Left hindlimb (tissue), 1 donor: ENCODE data around the gene ZNF407.

Source experiments
- DNase-seq: peaks from one replicate; pipeline ENCODE4 v3.0.0-alpha.2; 2018

The ZNF407 gene

DNA sequence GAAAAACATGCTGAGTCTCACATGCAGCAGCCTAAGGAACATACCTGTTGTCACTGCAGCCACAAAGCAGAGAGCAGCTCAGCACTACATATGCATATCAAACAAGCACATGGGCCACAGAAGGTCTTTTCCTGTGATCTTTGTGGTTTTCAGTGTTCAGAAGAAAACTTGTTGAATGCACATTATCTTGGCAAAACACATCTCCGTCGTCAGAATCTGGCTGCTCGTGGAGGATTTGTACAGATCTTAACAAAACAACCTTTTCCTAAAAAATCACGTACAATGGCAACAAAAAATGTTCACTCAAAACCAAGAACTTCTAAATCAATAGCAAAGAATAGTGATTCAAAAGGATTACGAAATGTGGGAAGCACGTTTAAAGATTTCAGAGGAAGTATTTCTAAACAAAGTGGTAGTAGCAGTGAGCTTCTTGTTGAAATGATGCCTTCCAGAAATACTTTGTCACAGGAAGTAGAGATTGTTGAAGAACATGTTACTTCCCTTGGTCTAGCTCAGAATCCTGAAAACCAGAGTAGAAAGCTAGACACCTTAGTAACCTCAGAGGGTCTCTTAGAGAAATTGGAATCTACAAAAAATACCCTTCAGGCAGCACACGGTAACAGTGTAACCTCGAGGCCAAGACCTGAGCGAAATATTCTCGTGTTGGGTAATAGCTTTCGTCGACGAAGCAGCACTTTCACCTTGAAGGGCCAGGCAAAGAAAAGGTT is 34.1 kb downstream of the ZNF407 start:
- no peak for DNase-seq

DNA sequence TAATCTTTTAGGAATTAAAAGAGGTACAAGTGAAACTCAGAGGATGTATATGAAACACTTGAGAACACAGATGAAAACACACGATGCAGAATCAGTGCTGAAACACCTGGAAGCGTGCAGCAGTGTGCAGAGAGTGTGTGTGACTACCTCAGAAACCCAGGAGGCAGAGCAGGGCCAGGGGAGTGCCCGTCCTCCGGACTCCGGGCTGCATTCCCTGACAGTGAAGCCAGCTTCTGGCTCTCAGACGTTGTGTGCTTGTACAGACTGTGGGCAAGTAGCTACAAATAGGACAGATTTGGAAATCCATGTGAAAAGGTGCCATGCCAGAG is 34.6 kb downstream of the ZNF407 start:
- DNase-seq = no peak

DNA sequence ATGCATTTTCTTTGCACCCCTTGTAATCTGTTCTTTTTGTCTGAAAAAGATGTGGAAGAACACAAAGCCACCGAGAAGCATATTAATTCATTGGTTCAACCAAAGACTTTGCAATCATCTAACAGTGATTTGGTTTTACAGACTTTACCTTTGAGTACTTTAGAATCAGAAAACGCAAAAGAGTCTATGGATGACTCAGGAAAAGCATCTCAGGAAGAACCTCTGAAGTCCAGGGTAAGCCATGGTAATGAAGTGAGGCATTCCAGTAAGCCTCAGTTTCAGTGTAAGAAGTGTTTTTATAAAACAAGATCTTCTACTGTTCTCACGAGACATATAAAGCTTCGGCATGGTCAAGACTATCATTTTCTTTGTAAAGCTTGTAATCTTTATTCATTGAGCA is 35.2 kb downstream of the ZNF407 start:
- DNase-seq = no peak

DNA sequence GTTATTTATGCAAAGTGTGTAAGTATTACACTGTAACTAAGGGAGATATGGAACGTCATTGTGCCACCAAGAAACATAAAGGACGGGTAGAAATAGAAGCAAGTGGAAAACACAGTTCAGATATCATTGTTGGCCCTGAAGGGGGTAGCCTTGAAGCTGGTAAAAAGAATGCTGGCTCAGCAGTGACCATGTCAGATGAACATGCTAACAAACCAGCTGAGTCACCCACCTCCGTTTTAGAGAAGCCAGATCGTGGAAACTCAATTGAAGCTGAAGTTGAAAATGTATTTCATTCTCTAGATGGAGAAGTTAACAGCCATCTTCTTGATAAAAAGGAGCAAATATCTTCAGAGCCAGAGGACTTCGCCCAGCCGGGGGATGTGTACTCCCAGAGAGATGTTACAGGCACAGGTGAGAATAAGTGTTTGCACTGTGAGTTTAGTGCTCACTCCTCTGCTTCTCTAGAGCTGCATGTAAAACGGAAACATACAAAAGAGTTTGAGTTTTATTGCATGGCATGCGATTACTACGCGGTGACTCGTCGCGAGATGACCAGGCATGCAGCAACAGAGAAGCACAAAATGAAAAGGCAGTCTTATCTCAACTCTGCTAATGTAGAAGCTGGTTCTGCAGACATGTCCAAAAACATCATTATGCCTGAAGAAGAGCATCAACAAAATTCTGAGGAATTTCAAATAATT is 36.1 kb downstream of the ZNF407 start:
- DNase-seq = no peak

DNA sequence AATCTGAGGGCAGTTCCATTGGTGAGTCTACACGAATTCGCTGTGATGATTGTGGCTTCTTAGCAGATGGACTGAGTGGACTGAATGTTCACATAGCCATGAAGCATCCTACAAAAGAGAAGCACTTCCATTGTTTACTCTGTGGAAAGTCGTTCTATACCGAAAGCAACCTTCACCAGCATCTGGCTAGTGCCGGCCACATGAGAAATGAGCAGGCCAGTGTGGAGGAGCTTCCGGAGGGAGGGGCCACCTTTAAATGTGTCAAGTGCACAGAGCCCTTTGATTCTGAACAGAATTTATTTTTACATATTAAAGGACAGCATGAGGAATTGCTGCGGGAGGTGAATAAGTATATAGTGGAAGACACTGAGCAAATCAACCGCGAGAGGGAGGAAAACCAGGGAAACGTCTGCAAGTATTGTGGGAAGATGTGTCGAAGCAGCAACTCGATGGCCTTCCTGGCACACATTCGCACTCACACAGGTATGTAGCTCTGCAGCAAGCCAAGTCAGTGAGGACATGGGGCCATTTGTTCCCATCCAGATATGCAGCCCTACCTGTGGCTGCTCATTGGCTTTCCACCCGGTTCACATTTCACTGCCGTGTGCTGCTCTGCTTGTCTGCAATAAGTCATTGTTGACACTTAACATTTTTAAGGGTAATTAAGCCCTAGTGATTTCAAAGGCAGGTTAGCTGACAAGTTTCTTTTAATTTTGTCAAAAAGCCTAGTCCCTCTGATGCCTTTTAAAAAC is 37.7 kb downstream of the ZNF407 start:
- DNase-seq = no peak

DNA sequence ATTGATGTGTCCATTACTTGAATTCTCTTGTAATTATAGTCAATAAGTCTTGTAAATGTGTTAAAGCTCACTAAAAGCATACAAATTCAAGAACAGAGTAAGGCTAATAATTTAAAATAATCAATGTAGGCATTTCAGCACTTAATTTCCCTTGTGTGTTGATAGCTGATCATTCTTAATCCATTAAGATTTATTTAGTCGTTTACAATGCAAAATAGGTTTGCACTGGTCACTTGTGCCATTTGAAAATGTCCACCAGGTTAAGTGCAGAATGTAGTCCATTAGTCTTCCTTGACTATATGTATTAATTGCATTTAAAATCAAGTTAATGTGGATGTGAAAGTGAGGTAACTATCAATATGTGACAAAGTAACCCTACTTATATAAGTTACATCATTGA is 39.4 kb downstream of the ZNF407 start:
- no peak for DNase-seq

DNA sequence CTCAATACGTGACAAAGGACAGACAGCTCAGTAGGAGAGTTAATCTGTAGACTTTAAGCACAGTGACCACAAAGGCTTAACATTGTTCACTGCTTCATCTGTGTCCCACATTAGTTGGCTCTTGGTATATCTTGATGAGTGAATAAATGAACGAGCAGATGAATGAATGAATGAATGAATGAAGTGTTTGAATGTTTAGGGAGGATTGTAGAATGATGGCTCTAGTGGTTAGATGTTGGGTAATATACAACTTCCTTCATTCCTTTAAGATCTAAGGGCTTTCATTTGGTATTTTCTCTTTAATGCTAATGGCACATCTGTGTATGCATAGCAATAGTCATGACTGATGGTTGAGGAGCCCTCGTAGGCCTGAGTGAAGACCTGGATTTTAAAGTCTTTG is 40.5 kb downstream of the ZNF407 start:
- DNase-seq = no peak

DNA sequence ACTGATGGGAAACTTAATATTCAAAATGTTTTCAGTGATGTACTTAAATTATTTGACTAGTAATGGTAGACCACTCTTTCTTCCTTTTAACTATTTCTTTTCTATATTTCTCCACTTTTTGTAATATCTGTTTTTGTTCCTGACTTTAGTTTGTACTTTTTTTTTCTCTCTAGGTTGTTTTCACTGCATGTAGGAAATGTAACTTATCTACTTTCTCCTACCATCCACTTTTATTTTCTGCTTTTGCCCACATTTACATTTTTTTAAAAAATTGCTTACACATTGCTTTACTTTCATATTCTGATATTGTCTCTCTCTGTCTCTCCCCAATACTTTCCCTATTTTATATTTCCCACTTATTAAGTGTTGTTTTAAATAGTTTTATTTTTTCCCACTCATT is 47.0 kb downstream of the ZNF407 start:
- no peak for DNase-seq

DNA sequence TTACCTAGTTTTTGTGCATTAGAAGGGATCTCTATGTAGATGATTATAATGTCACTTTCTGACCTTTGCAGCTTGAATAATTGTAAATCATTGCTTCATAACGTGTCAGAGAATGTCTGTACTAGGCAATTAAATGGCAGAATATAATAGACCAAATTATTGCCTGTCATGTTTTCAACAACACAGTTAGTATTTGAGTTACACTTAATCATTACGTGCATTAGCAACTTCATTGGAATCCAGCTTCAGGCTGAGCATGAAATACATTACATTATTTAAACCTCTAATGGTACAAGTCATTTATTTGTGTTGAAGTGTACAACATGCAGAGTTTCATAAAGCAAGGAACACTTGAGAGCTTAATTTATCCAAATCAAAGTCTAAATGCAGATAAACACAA is 48.0 kb downstream of the ZNF407 start:
- DNase-seq = no peak

DNA sequence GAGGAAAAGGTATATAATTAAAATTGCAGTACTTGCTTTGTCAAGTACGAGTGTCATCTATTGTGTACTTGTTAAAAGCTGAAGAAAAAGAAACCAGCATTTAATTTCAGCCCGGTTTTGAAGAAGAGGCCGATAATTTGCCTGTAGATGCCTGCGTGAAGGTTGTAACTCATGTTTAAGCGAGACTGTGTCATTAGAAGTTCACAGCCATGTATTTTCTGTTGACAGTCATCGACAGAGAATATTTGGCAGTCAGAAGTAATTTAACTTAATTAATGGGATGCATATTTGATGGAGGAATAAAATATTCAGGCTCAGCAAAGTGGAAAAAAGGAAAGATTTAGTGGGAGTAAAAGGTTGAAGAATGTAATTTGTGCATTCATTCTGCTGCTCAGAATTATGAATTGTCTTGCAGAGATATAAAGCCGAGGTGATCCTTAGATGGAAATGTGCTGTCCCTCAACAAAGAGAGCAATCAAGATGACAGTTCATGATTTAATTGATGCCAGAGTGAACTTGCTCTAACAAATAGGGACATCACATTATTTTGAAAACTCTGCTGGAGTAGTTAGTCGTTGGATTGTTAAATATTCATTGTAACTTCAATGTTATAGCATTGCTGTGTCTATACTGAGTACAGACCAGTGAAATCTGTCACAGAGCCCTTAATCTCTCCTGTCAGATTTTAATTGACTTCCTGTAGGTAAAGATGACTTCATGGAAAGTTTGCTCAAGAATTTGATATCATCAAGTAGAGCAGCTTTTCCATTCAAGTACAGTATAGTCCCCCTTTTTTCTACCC is 53.9 kb downstream of the ZNF407 start:
- no peak for DNase-seq

DNA sequence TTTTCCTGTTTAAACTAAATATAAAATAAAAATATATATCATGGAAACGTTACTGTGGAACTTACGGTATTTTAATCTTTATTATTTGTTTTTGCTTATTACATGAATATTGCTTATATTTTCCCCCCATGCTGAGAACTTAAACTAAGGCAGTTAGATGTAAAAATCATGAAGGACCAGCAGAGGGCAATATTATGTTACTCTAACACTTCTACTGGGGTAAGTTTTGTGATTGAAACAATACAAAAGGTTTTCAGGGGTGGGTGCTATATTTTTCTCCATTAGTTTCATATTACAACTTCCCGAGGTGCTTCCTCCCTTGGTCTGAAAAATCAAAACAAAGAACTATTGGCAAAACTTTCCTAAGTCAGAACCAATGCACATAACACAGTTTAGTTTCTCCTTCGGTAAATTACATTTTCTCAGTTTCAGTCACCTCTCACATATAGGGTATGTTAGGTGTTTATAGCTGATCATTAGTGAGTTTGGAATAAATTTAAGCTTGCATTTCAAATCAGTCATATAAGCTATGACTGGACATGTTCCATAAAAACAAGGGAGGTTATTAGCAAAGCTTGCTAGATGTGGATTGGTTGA is 54.8 kb downstream of the ZNF407 start:
- no peak for DNase-seq

DNA sequence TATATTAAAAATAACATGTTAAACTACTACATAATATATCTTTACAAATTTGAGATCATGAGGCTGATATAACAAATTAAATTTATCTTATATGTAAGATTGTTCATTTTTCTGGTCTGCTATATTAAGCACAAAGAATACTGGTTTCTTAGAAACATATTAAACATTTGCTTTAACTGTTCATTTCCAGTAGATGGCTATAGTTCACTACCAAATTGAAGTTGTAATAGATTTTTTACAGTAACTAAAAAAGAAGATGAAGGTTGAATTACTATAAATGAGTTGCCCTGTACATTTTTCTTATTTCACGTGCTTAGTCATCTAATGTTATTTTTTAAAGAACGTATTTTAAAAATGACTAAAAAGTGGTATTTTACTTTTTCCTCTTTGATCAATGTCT is 57.0 kb downstream of the ZNF407 start:
- no peak for DNase-seq

DNA sequence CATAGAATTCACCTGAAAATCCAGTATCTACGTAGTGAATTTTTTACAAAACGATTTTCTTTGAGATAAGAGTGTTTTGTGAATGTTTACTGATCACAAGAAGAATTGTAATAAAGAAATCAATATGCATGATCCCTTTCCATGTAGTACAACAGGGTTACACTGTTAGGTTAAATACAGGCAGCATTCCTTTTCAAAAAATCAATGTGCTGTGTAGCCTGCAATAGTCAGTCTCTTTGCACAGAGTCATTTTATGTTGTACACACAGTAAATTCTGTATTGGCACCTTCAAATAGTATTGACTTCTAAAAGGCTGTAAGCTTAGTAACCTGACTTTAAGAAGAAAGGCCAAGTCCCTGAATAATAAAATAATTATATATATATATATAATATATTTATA is 63.3 kb downstream of the ZNF407 start:
- no peak for DNase-seq

DNA sequence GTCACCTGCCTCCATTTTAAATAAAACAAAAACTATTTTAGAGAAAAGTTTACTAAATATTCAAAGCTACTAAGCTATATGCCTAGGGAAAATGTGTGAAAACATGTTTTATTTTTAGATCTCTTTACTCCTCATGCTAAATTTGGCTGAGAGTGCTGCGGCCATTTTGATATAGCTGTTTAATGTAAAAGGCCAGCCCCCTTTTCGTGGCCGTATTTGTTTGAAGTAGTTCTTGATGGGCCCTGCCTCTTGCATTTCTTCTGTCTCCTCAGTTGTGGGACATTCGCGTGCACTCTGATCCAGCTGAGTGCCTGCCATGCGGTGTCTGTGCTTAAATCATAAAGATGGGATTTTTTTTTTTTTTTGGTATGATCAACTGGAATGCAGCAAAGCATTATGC is 64.0 kb downstream of the ZNF407 start:
- DNase-seq = no peak

DNA sequence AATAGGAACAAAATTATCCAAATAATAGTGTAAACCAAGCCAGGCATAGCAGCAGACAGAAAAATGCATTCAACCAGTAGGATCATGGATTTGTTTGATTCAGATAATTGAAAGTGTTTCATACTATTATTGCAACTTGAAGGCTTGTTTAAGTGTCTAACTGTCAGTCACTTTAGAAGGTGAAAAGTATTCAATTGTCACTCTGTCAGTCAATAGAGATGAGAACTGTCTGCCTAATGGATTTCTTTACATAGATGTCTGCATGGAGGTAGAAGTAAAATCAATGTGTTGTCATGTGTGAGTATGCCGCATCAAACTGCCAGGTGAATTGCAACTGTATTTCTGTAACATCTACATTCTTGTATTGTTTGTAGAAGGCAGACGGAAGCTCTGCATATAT is 65.0 kb downstream of the ZNF407 start:
- DNase-seq = no peak

DNA sequence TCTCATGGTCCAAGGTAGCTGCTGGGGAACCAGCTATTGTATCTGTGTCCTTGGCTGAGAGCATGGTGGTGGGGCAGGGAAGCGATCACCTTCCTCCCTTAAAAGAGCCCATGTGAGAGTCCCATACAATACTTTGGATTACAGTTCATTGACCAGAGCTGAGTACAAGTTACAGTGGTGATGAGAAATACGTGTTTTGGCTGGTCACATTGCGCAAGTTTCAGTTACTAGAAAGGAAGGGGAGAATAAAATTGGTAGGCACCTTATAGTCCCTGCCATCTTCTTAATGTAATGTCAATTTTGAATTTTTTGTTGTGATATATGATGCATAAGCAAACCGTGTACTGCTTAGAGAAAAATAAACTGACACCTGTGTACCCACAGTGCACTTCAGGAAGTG is 67.7 kb downstream of the ZNF407 start:
- DNase-seq = no peak

DNA sequence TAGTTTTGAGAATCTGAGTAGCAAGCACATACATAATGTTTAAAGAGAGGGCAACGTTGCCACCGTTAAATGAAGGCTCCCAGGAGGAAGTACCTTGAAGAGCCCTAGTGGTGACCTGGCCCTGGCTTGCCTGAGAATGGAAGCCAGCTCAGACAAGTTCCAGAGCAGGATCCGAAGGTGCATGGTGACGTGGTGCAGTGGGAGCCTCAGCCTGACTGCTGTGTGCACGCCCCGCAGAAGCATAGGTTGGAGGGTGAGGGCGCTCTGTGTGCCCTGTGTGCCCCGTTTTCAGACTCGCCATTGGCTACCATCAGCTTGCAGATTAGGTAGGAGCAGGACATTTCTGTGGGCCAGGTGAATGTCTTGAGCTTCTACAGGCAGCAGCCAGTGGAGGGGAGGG is 68.2 kb downstream of the ZNF407 start:
- no peak for DNase-seq

DNA sequence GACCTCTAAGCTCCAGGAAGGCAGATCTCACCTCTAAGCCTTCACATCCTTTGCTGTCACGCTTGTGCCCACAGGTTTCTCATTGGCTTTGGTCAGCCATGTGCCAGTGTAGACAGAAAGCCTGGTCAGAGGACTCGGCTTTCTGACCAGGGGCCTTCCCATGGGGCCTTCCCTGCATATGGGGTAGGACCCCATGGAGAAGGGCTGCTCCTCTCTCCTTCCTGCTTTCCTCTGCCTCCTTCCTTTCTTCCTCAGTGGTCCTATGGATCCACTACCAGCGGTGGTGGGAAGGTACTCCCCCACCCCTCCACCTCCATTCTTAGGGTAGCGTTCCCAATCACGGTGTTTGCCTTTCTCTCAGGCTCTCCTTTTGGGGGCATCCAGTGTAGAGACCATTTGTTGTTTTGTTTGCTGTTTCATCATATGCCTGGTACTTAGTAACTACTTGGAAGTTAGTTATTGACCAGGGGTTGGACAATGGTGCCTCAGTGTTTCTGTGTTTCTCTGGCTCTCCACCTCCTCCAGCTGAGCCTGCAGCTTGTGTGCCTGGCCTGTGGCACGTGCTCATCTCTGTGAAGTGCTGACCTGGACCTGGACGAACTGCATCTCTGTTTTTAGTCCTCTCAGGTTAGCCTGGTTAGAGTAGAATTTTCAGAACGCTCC is 71.6 kb downstream of the ZNF407 start:
- no peak for DNase-seq

DNA sequence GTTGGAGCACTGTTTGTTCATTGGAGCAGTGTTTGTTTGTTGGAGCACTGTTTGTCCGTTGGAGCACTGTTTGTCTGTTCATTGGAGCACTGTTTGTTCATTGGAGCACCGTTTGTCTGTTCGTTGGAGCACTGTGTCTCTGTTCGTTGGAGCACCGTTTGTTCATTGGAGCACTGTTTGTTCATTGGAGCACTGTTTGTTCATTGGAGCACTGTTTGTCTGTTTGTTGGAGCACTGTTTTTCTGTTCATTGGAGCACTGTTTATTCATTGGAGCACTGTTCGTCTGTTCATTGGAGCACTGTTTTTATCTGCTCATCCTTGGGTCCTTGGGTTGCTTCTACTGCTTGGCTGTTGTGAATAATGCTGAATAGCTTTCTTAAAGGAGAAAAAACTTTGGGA is 74.7 kb downstream of the ZNF407 start:
- DNase-seq = no peak

DNA sequence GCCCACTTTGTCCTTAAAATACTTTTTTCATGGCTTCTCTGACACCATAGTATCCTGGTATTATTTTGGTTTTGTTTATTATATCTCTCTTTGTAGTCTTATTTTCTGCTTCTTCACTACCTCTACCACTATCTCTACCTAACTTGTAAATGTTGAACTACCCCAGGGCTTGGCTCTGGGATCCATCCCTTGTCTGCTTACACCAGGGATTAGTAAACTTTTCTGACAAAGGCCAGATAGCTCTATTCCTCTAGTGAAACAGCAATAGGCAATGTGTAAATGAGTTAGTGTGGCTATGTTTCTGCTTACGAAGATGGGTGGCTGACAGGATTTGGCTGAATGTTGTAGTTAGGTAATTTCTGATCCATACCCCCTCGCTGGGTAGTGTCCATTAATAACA is 76.8 kb downstream of the ZNF407 start:
- no peak for DNase-seq

DNA sequence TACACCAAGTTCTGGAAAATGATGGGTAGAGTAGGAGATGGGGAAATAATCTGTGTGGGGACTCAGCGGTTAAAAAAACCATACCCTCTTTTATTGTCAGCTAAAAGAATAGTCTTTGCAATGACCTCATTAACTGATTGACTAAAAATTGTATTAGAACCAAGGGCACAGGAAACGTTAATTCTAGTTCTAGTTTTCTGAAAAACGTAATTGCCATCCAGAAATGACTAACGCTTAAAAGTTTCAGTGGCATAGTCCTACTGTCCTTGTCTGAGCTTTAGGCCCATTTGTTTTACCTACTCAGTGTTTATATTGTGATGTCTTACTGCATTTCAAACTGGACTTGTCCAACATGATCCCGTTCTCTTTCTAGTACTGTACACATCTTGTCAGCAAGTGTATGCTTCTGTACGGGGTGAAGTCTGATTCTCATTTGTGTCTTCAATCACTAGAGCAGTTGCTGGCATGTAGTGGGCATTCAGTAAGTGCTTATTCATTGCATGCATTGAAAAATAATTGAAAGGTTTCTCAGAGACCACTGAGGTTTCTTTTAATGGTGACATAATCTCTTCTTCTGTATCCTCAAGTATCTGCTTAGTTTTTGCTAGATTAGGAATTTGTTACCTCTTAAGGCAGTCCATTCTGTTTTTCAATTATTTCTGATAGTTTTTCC is 81.5 kb downstream of the ZNF407 start:
- DNase-seq = no peak

DNA sequence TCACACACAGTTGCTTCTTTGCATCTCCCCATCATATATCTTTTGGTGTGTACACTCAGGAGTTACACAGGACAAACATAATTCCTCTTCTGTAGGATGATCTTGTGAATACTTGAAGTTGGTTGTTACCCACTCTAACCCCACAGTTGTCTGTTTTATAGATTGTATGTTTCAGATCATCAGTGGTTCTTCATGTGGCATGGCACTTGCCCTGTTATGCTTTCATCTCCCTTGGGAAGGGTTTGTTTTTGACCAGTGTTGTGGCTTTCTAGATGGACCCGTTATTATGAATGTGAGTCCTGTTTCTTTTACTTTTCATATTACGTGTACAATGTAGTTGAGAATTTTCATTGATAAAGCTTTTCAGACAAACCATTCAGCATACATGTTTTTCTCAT is 82.0 kb downstream of the ZNF407 start:
- DNase-seq = no peak
